HL-60 (cell line): ENCODE data around the gene MOV10L1.

ENCODE experiments used
- GABPA ChIP-seq: IDR thresholded peaks from 2 replicates; pipeline ENCODE4 v1.6.1; 2012; ENCODE audit warnings: low read depth
- POLR2AphosphoS5 ChIP-seq: IDR thresholded peaks from 2 replicates; pipeline ENCODE4 v1.6.1; 2012; ENCODE audit warnings: low read depth
- TF ChIP-seq, protein P1 (sequence below): IDR thresholded peaks from one replicate; pipeline ENCODE4 v1.5.1; 2011; ENCODE audit warnings: low read length, control low read depth, inconsistent platforms; ENCODE audit not compliant: insufficient read depth

DNA sequence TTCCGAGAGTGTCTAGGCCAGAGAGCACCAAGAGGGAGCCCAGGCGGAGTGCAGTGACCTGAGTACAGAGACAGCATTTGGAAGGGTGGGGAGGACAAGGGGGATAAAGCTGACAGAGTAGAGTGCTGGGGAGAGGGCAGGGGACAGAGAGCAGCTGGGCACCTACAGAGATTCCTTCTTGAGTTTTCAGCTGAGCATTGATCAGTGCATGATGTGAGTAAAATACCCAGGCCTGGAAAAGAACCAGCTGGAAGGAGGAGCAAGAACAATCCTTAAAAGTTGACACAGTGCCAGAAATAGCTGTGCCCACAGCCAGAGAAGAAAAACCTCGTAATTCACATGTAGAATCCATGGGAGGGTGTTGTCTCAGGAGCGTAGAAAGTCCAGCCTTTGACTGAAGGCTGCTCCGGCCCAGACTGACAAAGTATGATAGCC lies 46.8 kb downstream of the MOV10L1 start:
- TF ChIP-seq, protein P1, sequence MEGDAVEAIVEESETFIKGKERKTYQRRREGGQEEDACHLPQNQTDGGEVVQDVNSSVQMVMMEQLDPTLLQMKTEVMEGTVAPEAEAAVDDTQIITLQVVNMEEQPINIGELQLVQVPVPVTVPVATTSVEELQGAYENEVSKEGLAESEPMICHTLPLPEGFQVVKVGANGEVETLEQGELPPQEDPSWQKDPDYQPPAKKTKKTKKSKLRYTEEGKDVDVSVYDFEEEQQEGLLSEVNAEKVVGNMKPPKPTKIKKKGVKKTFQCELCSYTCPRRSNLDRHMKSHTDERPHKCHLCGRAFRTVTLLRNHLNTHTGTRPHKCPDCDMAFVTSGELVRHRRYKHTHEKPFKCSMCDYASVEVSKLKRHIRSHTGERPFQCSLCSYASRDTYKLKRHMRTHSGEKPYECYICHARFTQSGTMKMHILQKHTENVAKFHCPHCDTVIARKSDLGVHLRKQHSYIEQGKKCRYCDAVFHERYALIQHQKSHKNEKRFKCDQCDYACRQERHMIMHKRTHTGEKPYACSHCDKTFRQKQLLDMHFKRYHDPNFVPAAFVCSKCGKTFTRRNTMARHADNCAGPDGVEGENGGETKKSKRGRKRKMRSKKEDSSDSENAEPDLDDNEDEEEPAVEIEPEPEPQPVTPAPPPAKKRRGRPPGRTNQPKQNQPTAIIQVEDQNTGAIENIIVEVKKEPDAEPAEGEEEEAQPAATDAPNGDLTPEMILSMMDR = no peak
- no peak for TF ChIP-seq POLR2AphosphoS5
- no peak for TF ChIP-seq GABPA
